Fibroblast of peridontal ligament (primary cell): Measurements from ENCODE around the gene AKIRIN1.
A peak's percentile ranks its signal among the peaks of the same experiment; 100 is the strongest.
"Not testable (repeated sequence)": the region's sequence is repeated elsewhere in the genome, so short reads cannot be mapped to it uniquely, and the experiment has no call there.

ENCODE experiments used
- DNase-seq: peaks from one replicate; pipeline ENCODE4 v3.0.0-alpha.2; 2010; ENCODE audit errors: extremely low read depth

AKIRIN1 gene

GRCh38 chr1:38990738-38991637, at the start of gene AKIRIN1:
Gene AKIRIN1 (plus strand): TSS chr1:38991276. CDS start chr1:38991381, 105 bp downstream.
- peak; percentile 91 for DNase-seq

- peak; percentile 37 for DNase-seq
These were observed 49.5 kb upstream of the AKIRIN1 start, which contains the start of gene RHBDL2 for GRCh38 chr1:38941527-38942019. Gene RHBDL2 (minus strand): TSS chr1:38941830. CDS start chr1:38919212, 22,618 bp downstream.

- DNase-seq: no peak
These were observed 48.2 kb upstream of the AKIRIN1 start for GRCh38 chr1:38942664-38943428.

GRCh38 chr1:38944547-38944946, 46.5 kb upstream of the AKIRIN1 start:
- DNase-seq: no peak

- DNase-seq: no peak
These were observed 40.5 kb upstream of the AKIRIN1 start for GRCh38 chr1:38950553-38950952.

- no peak for DNase-seq
These were observed 37.6 kb upstream of the AKIRIN1 start for GRCh38 chr1:38953433-38953860.

GRCh38 chr1:38958967-38959366, 32.1 kb upstream of the AKIRIN1 start:
- no peak for DNase-seq

GRCh38 chr1:38962113-38962512, 29.0 kb upstream of the AKIRIN1 start:
- peak; percentile 71 for DNase-seq

- peak; percentile 24 for DNase-seq
These were observed 28.5 kb upstream of the AKIRIN1 start for GRCh38 chr1:38962560-38962959.

- DNase-seq: no peak
These were observed 26.9 kb upstream of the AKIRIN1 start for GRCh38 chr1:38964140-38964548.

- not testable (repeated sequence) for DNase-seq
These were observed 17.9 kb upstream of the AKIRIN1 start for GRCh38 chr1:38973145-38973544.

- DNase-seq: no peak
These were observed 17.2 kb upstream of the AKIRIN1 start for GRCh38 chr1:38973659-38974437.

- not testable (repeated sequence) for DNase-seq
These were observed 13.5 kb upstream of the AKIRIN1 start for GRCh38 chr1:38977399-38978244.

GRCh38 chr1:38978245-38978542, 12.9 kb upstream of the AKIRIN1 start:
- DNase-seq: not testable (repeated sequence)

- not testable (repeated sequence) for DNase-seq
These were observed 11.7 kb upstream of the AKIRIN1 start for GRCh38 chr1:38979380-38979779.

GRCh38 chr1:38989979-38990378, 1.1 kb upstream of the AKIRIN1 start:
- DNase-seq: no peak

GRCh38 chr1:38990386-38990737, 714 bp upstream of the AKIRIN1 start:
- DNase-seq: peak; percentile 51

- peak; percentile 23 for DNase-seq
These were observed 749 bp downstream of the AKIRIN1 start for GRCh38 chr1:38991638-38992411.

GRCh38 chr1:38992412-38993111, 1.5 kb downstream of the AKIRIN1 start:
- peak; percentile 19 for DNase-seq
